Psoas muscle (tissue), 8 donors: ENCODE results near the gene CLINT1. TPM values are rescaled to one million over a fixed set of nuclear protein-coding genes. Genes with fewer than 3 reads are reported as not detected.

Source experiments
- ATAC-seq, 4 donors: fragments of 200-7000 bp; cut with Tn5 transposase; one replicate each; pipeline ENCODE4 v1.9.1; 2020; ENCODE audit warnings: moderate library complexity in 3 of 4, mild to moderate bottlenecking in 2 of 4
- DNase-seq, 2 donors: peaks; one replicate each; pipeline ENCODE4 v3.0.0-alpha.2; 2020
- H3K27ac ChIP-seq: fragments of 200-600 bp; one replicate; pipeline ENCODE4 v1.8.0; 2022
- H3K27me3 ChIP-seq, 3 donors: fragments of 200-600 bp in 1 of 3; one replicate each; pipeline versions ENCODE4 v1.6.1 to v1.8.0; 2013 to 2022; ENCODE audit warnings: low read length in 2 of 3, mild to moderate bottlenecking in 2 of 3, moderate library complexity in 1 of 3; ENCODE audit not compliant: insufficient read depth in 3 of 3
- H3K36me3 ChIP-seq, 2 donors: fragments of 200-600 bp in 1 of 2; one replicate each; pipeline versions ENCODE4 v1.6.1 to v1.8.0; 2013 to 2022; ENCODE audit warnings: low read depth in 1 of 2, mild to moderate bottlenecking in 1 of 2, moderate library complexity in 1 of 2; ENCODE audit not compliant: insufficient read depth in 1 of 2
- H3K4me1 ChIP-seq: fragments of 200-600 bp; one replicate; pipeline ENCODE4 v1.8.0; 2022
- H3K4me3 ChIP-seq: fragments of 200-600 bp; one replicate; pipeline ENCODE4 v1.8.0; 2022; ENCODE audit warnings: mild to moderate bottlenecking
- H3K9me3 ChIP-seq: fragments of 200-600 bp; one replicate; pipeline ENCODE4 v1.8.0; 2022
- CTCF ChIP-seq: fragments of 200-600 bp; IDR thresholded peaks from one replicate; pipeline ENCODE4 v1.8.0; 2022; ENCODE audit warnings: antibody characterized with exemption
- WGBS, 3 donors: extraction: QIAGEN DNeasy Blood & Tissue Kit; methylation state at CpG; one replicate each; pipeline versions ENCODE4 v1.1.6 to v1.1.7; 2013; 5-methylcytosine and 5-hydroxymethylcytosine counted together
- intact Hi-C, 2 donors: fragments of 100-400 bp; cut with DNase I; formaldehyde crosslinking; loops; one replicate each; pipeline versions ENCODE4 v1.11.0 to v1.14.2; 2022
- polyA plus RNA-seq, 3 donors: library from polyadenylated mRNA; stranded (reverse); fragments of 200-250 nt; gene quantifications; one replicate each; pipeline ENCODE4 v1.2.3, GENCODE V29; 2013
- total RNA-seq, 4 donors: library from RNA; stranded (reverse); fragmentation: NEBNext Ultra II Directional in 2 of 4; extraction: Animal tissue kit (Norgen Biotek cat#: 25700) in 2 of 4; gene quantifications; one replicate each; pipeline versions ENCODE4 v1.2.1 to v1.2.4, GENCODE V29; 2021 to 2023
- donor health status: healthy with polysubstance abuse.
- donor health status: DM: no; HTN: no; CAD: no; lungs with moderate emphysema.
- donor health status: Bipolar disorder and iron deficiency.
- donor health status: healthy.
- donor health status: DM: yes; HTN: yes; CAD: no.
- donor health status: DM: no; HTN: no; CAD: no.
- donor health status: DM: no; HTN: no; CAD: no.
- donor health status: DM: yes; HTN: yes; CAD: no.

Gene CLINT1
- total and polyA plus RNA-seq, 7 donors: 37.9 to 89.7 (median 67.5) TPM

GRCh38 chr5:157845914-157846598 is 12.9 kb downstream of the CLINT1 start:
- Histone ChIP-seq H3K4me1 (peaks cover 8% of the 10 kb centered on the region), H3K27me3 (no peaks in the 10 kb centered on the region), H3K4me3 (no peak overlapping the region), H3K36me3 (peaks cover 0 to 4% of the 10 kb centered on the region in 2 donors), H3K27ac (no peak overlapping the region), H3K9me3 (no peaks in the 10 kb centered on the region)
- ATAC-seq (no peak), DNase-seq (no peak)
- no peak for TF ChIP-seq CTCF
- intact Hi-C loops: no loop called here
- WGBS, 3 donors: 98 to 99% (median 99%) methylated on average over 3 of the region's 3 CpGs

GRCh38 chr5:157842787-157843186 is 16.2 kb downstream of the CLINT1 start:
- 57 to 73% (median 61%) methylated on average over 4 of the region's 4 CpGs for WGBS, 3 donors
- Histone ChIP-seq H3K27ac (no peak overlapping the region), H3K9me3 (no peaks in the 10 kb centered on the region), H3K36me3 (peaks cover 0 to 4% of the 10 kb centered on the region in 2 donors), H3K4me3 (no peak overlapping the region), H3K4me1 (peaks cover 8% of the 10 kb centered on the region), H3K27me3 (no peaks in the 10 kb centered on the region)
- TF ChIP-seq CTCF: no peak
- intact Hi-C loops: no loop called here
- ATAC-seq (no peak), DNase-seq (no peak)

- Histone ChIP-seq H3K27ac (no peak overlapping the region), H3K9me3 (no peaks in the 10 kb centered on the region), H3K4me1 (peaks cover 8% of the 10 kb centered on the region), H3K4me3 (no peak overlapping the region), H3K36me3 (no peaks in the 10 kb centered on the region), H3K27me3 (no peaks in the 10 kb centered on the region)
- DNase-seq: no peak
- WGBS, 3 donors: 68 to 89% (median 71%) methylated on average over 5 of the region's 5 CpGs
- no peak for TF ChIP-seq CTCF
- ATAC-seq: no peak
- intact Hi-C loops: no loop called here
Observed at GRCh38 chr5:157842185-157842584, 16.8 kb downstream of the CLINT1 start.

DNA sequence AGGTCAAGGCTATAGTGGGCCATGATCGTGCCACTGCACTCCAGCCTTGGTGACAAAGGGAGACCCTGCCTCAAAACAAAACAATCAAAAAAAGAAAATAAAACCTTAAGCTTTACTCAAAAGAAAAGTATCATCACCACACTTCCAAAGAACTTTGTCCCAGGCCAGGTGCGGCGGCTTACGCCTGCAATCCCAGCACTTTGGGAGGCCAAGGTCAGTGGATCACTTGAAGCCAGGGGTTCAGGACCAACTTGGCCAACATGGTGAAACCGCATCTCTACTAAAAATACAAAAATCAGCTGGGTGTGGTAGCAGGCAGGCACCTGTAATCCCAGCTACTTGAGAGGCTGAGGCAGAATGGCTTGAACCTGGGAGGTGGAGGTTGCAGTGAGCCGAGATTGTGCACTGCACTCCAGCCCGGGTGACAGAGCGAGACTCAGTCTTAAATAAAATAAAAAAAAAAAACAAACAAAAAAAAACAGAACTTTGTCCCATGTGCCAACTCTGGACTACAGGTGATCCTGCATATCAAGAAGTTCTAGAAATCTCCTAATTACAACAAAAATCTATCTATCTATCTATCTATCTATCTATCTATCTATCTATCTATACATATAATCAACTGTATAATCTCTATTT is 19.7 kb downstream of the CLINT1 start:
- no peak overlapping the region for H3K27ac ChIP-seq
- peaks cover 12% of the 10 kb centered on the region for H3K4me1 ChIP-seq
- 67 to 93% (median 75%) methylated on average over 8 of the region's 8 CpGs for WGBS, 3 donors
- intact Hi-C loops: no loop called here
- no peaks in the 10 kb centered on the region for H3K27me3 ChIP-seq
- DNase-seq (no peak), ATAC-seq (no peak)
- H3K4me3 ChIP-seq: no peak overlapping the region
- no peaks in the 10 kb centered on the region for H3K9me3 ChIP-seq
- no peak for TF ChIP-seq CTCF
- H3K36me3 ChIP-seq: no peaks in the 10 kb centered on the region
